Chondrocyte (in vitro differentiated cells): ENCODE data around the gene IGFBP7. TPM values are rescaled to one million over a fixed set of nuclear protein-coding genes. Genes with fewer than 3 reads are reported as not detected.

Experiments used
- DNase-seq: peaks from one replicate; pipeline ENCODE4 v3.0.0; 2021; ENCODE audit warnings: mixed read lengths, low spot score
- H3K27ac Mint-ChIP-seq: one replicate; pipeline ENCODE4 v1.8.0; 2021; ENCODE audit warnings: mild to moderate bottlenecking, moderate library complexity, mixed read lengths; ENCODE audit not compliant: unreplicated experiment
- H3K27me3 Mint-ChIP-seq: 2 replicates; pipeline ENCODE4 v1.8.0; 2021; ENCODE audit warnings: low read depth, mixed read lengths
- H3K36me3 Mint-ChIP-seq: 2 replicates; pipeline ENCODE4 v1.8.0; 2021; ENCODE audit warnings: low read depth, mixed read lengths
- H3K4me1 Mint-ChIP-seq: 2 replicates; pipeline ENCODE4 v1.8.0; 2021; ENCODE audit warnings: low read depth, mild to moderate bottlenecking, mixed read lengths
- H3K4me3 Mint-ChIP-seq: one replicate; pipeline ENCODE4 v1.8.0; 2021; ENCODE audit warnings: mild to moderate bottlenecking, moderate library complexity, mixed read lengths; ENCODE audit not compliant: unreplicated experiment
- H3K9me3 Mint-ChIP-seq: 2 replicates; pipeline ENCODE4 v1.8.0; 2021; ENCODE audit warnings: low read depth, mixed read lengths
- total RNA-seq: library from RNA; stranded (reverse); gene quantifications from 3 replicates; pipeline ENCODE4 v1.2.1, GENCODE V29; 2021
- TF ChIP-seq, protein P1 (sequence below): fragments of 200-600 bp; sonication (generic); IDR thresholded peaks from 2 replicates; pipeline ENCODE4 v1.5.0; 2021; ENCODE audit warnings: antibody characterized with exemption, mild to moderate bottlenecking, moderate library complexity

Gene IGFBP7
- total RNA-seq, 1 donor from 2014 or later, result 5,125 TPM

DNA sequence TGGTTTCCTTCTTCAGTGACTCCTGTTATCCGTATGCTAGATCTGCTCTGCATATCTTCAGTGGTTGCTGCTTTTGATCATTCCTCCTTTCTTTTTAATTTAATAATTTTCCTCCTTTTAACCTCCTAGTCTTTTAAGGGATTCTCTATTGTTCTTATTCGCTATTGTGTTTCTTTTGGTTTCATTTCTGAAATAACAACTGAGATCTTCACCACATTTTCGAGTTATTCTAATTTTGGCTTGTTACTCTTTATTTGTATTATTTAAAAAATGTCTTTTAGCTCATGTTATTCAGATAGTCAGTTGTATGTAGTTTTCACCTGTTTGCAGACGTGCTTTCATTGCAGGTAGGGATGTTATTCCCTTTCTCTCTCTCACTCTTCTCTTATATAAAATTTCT lies 24.9 kb downstream of the IGFBP7 start:
- peaks cover 60% of the 10 kb centered on the region for H3K36me3 Mint-ChIP-seq
- H3K9me3 Mint-ChIP-seq, result peaks cover 4% of the 10 kb centered on the region
- peaks cover 94% of the 10 kb centered on the region for H3K4me1 Mint-ChIP-seq
- TF ChIP-seq, protein P1, sequence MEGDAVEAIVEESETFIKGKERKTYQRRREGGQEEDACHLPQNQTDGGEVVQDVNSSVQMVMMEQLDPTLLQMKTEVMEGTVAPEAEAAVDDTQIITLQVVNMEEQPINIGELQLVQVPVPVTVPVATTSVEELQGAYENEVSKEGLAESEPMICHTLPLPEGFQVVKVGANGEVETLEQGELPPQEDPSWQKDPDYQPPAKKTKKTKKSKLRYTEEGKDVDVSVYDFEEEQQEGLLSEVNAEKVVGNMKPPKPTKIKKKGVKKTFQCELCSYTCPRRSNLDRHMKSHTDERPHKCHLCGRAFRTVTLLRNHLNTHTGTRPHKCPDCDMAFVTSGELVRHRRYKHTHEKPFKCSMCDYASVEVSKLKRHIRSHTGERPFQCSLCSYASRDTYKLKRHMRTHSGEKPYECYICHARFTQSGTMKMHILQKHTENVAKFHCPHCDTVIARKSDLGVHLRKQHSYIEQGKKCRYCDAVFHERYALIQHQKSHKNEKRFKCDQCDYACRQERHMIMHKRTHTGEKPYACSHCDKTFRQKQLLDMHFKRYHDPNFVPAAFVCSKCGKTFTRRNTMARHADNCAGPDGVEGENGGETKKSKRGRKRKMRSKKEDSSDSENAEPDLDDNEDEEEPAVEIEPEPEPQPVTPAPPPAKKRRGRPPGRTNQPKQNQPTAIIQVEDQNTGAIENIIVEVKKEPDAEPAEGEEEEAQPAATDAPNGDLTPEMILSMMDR, result no peak
- H3K4me3 Mint-ChIP-seq, result no peak overlapping the region
- DNase-seq, result no peak
- no peaks in the 10 kb centered on the region for H3K27me3 Mint-ChIP-seq
- H3K27ac Mint-ChIP-seq, result peak overlapping the region; percentile 93

DNA sequence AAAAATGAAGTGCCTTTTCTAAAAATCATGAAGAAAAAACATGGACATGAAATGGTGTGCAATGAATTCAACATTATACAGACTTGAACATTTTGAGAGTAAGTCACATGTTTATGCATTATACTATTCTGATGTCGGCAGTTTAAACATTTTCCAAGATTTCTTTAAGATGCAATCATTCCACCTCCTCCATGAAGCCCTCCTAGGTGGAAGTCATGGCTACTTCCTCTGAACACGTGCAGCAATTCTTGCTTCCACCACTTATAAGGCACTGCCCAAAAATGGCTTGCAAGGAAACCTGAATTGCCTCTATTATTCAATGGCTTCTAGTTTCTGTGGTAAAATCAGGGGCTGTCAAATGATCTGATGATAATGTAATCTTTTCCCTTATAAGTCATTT lies 25.8 kb downstream of the IGFBP7 start:
- TF ChIP-seq, protein P1, result no peak
- peaks cover 94% of the 10 kb centered on the region for H3K4me1 Mint-ChIP-seq
- peaks cover 54% of the 10 kb centered on the region for H3K36me3 Mint-ChIP-seq
- H3K27me3 Mint-ChIP-seq, result no peaks in the 10 kb centered on the region
- peaks cover 4% of the 10 kb centered on the region for H3K9me3 Mint-ChIP-seq
- DNase-seq, result no peak
- no peak overlapping the region for H3K4me3 Mint-ChIP-seq
- H3K27ac Mint-ChIP-seq, result peak overlapping the region; percentile 93

DNA sequence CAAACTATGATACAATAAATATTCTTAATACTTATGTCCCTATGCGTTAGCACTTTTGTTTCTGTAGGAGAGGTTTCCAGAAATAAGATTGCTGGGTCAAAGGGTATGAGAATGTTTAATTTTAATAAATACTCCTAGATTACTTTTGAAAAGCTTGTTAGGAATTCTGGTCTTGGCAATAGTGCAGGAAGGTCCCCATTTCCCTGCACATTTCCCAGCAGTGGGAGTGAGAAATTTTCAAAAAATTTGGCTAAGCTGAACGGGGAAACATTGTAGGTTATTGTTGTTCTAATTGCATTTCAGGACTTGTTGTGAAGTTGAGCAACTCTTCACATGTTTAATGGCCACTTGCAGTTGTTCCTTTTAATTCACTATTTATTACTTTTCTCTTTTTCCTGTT lies 27.1 kb downstream of the IGFBP7 start:
- TF ChIP-seq, protein P1, result no peak
- Mint-ChIP-seq H3K4me1 (peaks cover 97% of the 10 kb centered on the region), H3K27me3 (no peaks in the 10 kb centered on the region), H3K36me3 (peaks cover 54% of the 10 kb centered on the region), H3K9me3 (peaks cover 4% of the 10 kb centered on the region), H3K4me3 (no peak overlapping the region), H3K27ac (peak overlapping the region; percentile 88)
- no peak for DNase-seq

DNA sequence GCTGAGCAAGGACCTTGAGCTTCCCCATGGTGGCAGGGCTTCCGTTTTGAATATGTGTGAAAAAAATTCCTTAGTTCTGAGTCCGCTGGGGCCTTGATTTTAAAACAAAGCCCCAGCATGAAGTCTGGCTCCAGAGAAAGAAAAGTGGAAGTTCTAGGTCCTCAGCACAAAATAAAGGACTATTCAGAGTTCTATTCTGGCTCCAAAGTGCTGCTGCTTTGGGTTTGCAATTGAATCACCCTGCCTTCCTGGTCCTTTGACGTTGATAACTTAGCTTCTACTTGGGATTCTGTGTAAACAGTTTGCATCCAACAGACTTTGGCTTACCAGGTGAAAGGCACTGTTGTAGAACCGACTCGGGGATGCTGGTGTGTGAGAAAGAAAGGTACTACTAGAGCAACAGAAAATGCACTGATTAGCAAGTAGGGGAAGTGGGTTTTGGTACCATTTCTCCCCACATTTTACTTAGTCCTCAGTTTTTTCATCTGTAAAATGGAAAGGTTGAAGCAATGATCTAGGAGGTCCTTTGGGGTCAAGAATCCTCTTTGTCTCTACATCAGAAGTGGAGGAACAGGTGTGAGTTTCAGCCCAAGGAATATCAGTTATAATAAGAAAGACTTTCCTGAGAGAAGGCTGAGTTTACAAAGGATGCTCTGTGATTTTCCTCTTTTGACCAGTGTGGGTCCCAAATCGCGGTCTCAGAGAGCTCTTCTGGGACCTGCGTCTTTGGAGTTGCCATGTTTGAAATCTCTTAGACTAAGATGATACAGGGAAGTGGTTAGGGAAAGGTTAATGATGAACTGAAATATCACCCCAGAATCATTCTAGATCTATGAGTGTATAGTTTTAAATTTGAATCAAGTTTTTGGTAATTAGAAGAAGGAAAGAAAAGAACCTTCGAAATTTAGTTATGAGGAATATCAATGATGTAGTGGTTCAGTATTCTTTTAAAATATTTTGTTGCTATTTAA lies 28.2 kb downstream of the IGFBP7 start:
- Mint-ChIP-seq H3K27me3 (no peaks in the 10 kb centered on the region), H3K27ac (peak overlapping the region; percentile 97), H3K4me3 (no peak overlapping the region), H3K9me3 (peaks cover 4% of the 10 kb centered on the region), H3K4me1 (peaks cover 96% of the 10 kb centered on the region), H3K36me3 (peaks cover 51% of the 10 kb centered on the region)
- TF ChIP-seq, protein P1, result peak; percentile 19
- no peak for DNase-seq

DNA sequence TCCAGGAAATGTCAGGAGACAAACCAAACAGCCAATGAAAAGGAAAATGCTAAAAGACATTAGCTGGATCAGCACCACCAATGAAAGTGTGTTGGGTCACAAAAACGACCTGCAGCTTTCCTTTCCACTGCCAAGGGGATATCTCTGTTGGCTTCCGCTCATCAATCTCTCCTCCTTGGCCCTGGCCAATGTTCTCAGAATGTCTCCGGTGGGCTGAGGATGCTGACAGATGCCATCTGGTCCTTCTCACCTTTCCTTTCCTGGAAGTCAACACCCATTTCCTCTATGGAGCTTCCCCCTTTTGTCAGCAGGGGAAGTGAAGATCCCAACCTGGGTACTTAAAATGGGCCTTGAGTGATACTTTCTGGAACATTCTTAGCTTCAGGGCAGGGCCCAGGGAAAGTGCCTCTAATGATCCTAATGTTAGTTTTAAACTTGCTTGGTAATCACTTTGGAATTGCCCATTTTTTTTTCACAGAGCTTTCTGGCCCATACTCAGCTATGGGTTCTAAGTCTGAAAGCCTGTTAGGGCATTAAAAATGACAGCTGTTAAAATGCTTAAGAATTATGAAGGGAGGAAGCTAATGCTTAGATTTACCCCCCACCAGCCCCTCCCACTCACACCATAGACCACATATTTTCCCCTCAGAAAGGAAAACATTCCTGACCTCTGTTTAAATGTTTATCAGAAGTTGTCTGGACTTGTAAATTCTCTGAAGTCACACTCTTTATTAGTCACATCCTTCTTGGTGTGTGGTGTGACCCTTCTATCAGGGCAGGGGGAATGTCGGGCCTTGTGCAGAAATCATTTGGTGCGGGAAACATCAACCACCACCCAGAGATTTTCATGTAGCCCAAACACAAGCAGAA lies 29.2 kb downstream of the IGFBP7 start:
- H3K36me3 Mint-ChIP-seq, result peaks cover 53% of the 10 kb centered on the region
- TF ChIP-seq, protein P1, result no peak
- peak overlapping the region; percentile 97 for H3K27ac Mint-ChIP-seq
- H3K27me3 Mint-ChIP-seq, result no peaks in the 10 kb centered on the region
- H3K9me3 Mint-ChIP-seq, result peaks cover 4% of the 10 kb centered on the region
- H3K4me1 Mint-ChIP-seq, result peaks cover 96% of the 10 kb centered on the region
- no peak overlapping the region for H3K4me3 Mint-ChIP-seq
- DNase-seq, result no peak
